Psoas muscle (tissue), 8 donors: ENCODE results near the gene TMED10. TPM values are rescaled to one million over a fixed set of nuclear protein-coding genes. Genes with fewer than 3 reads are reported as not detected.

Experiments used
- ATAC-seq, 4 donors: fragments of 200-7000 bp; cut with Tn5 transposase; one replicate each; pipeline ENCODE4 v1.9.1; 2020; ENCODE audit warnings: moderate library complexity in 3 of 4, mild to moderate bottlenecking in 2 of 4
- DNase-seq, 2 donors: peaks; one replicate each; pipeline ENCODE4 v3.0.0-alpha.2; 2020
- H3K27ac ChIP-seq: fragments of 200-600 bp; one replicate; pipeline ENCODE4 v1.8.0; 2022
- H3K27me3 ChIP-seq, 3 donors: fragments of 200-600 bp in 1 of 3; one replicate each; pipeline versions ENCODE4 v1.6.1 to v1.8.0; 2013 to 2022; ENCODE audit warnings: low read length in 2 of 3, mild to moderate bottlenecking in 2 of 3, moderate library complexity in 1 of 3; ENCODE audit not compliant: insufficient read depth in 3 of 3
- H3K36me3 ChIP-seq, 2 donors: fragments of 200-600 bp in 1 of 2; one replicate each; pipeline versions ENCODE4 v1.6.1 to v1.8.0; 2013 to 2022; ENCODE audit warnings: low read depth in 1 of 2, mild to moderate bottlenecking in 1 of 2, moderate library complexity in 1 of 2; ENCODE audit not compliant: insufficient read depth in 1 of 2
- H3K4me1 ChIP-seq: fragments of 200-600 bp; one replicate; pipeline ENCODE4 v1.8.0; 2022
- H3K4me3 ChIP-seq: fragments of 200-600 bp; one replicate; pipeline ENCODE4 v1.8.0; 2022; ENCODE audit warnings: mild to moderate bottlenecking
- H3K9me3 ChIP-seq: fragments of 200-600 bp; one replicate; pipeline ENCODE4 v1.8.0; 2022
- CTCF ChIP-seq: fragments of 200-600 bp; IDR thresholded peaks from one replicate; pipeline ENCODE4 v1.8.0; 2022; ENCODE audit warnings: antibody characterized with exemption
- WGBS, 3 donors: extraction: QIAGEN DNeasy Blood & Tissue Kit; methylation state at CpG; one replicate each; pipeline versions ENCODE4 v1.1.6 to v1.1.7; 2013; 5-methylcytosine and 5-hydroxymethylcytosine counted together
- intact Hi-C, 2 donors: fragments of 100-400 bp; cut with DNase I; formaldehyde crosslinking; loops; one replicate each; pipeline versions ENCODE4 v1.11.0 to v1.14.2; 2022
- polyA plus RNA-seq, 3 donors: library from polyadenylated mRNA; stranded (reverse); fragments of 200-250 nt; gene quantifications; one replicate each; pipeline ENCODE4 v1.2.3, GENCODE V29; 2013
- total RNA-seq, 4 donors: library from RNA; stranded (reverse); fragmentation: NEBNext Ultra II Directional in 2 of 4; extraction: Animal tissue kit (Norgen Biotek cat#: 25700) in 2 of 4; gene quantifications; one replicate each; pipeline versions ENCODE4 v1.2.1 to v1.2.4, GENCODE V29; 2021 to 2023
- donor health status: healthy with polysubstance abuse.
- donor health status: DM: no; HTN: no; CAD: no; lungs with moderate emphysema.
- donor health status: Bipolar disorder and iron deficiency.
- donor health status: healthy.
- donor health status: DM: yes; HTN: yes; CAD: no.
- donor health status: DM: no; HTN: no; CAD: no.
- donor health status: DM: no; HTN: no; CAD: no.
- donor health status: DM: yes; HTN: yes; CAD: no.

TMED10 gene
- total and polyA plus RNA-seq, 7 donors, result 88.2 to 255 (median 146) TPM

GRCh38 chr14:75084513-75084912 lies 91.9 kb downstream of the TMED10 start:
- Histone ChIP-seq H3K27me3 (no peaks in the 10 kb centered on the region), H3K4me3 (no peak overlapping the region), H3K9me3 (no peaks in the 10 kb centered on the region), H3K36me3 (peaks cover 12 to 85% of the 10 kb centered on the region in 2 donors), H3K4me1 (no peaks in the 10 kb centered on the region), H3K27ac (no peak overlapping the region)
- 16 to 40% (median 23%) methylated on average over 5 of the region's 5 CpGs for WGBS, 3 donors
- TF ChIP-seq CTCF, result peak; percentile 34
- no peak for DNase-seq
- intact Hi-C loops, result loop anchor here in 1 of 2 donors (10.0 kb wide), 1 partner anchor 140 kb away; no protein-coding TSS in a partner anchor
- peak; percentile 52 to 76 (median 66) for ATAC-seq

GRCh38 chr14:75083271-75083670 lies 93.1 kb downstream of the TMED10 start:
- TF ChIP-seq CTCF, result no peak
- whole genome bisulfite sequencing, 3 donors, result 90 to 93% (median 92%) methylated on average over 1 of the region's 1 CpG
- intact Hi-C loops, result loop anchor here in 1 of 2 donors (10.0 kb wide), 1 partner anchor 138 kb away; no protein-coding TSS in a partner anchor
- H3K27ac ChIP-seq, result no peak overlapping the region
- peaks cover 12 to 73% of the 10 kb centered on the region in 2 donors for H3K36me3 ChIP-seq
- DNase-seq (no peak), ATAC-seq (no peak)
- H3K9me3 ChIP-seq, result no peaks in the 10 kb centered on the region
- no peaks in the 10 kb centered on the region for H3K4me1 ChIP-seq
- no peaks in the 10 kb centered on the region for H3K27me3 ChIP-seq
- H3K4me3 ChIP-seq, result no peak overlapping the region

GRCh38 chr14:75081660-75082229 lies 94.7 kb downstream of the TMED10 start:
- no peaks in the 10 kb centered on the region for H3K27me3 ChIP-seq
- H3K36me3 ChIP-seq, result peaks cover 14 to 58% of the 10 kb centered on the region in 2 donors
- no peak overlapping the region for H3K4me3 ChIP-seq
- 65 to 76% (median 68%) methylated on average over 2 of the region's 2 CpGs for WGBS, 3 donors
- H3K9me3 ChIP-seq, result no peaks in the 10 kb centered on the region
- peaks cover under 1% of the 10 kb centered on the region for H3K4me1 ChIP-seq
- intact Hi-C loops, result loop anchor here in 1 of 2 donors (10.0 kb wide), 1 partner anchor 137 kb away; no protein-coding TSS in a partner anchor
- no peak for TF ChIP-seq CTCF
- ATAC-seq (no peak), DNase-seq (no peak)
- no peak overlapping the region for H3K27ac ChIP-seq

Other genes starting within 250 kb of the TMED10 start
- gene PGF, start 221.0 kb downstream of the TMED10 start, total RNA-seq, result 1 to 10 TPM; 4.1 to 9.8 (median 8.1) TPM
- 1 to 10 TPM; 2.5 to 9.2 (median 2.6) TPM for gene PGF, start 221.0 kb downstream of the TMED10 start, polyA plus RNA-seq
- 10 to 100 TPM; 44.5 to 68.9 (median 54.6) TPM for gene EIF2B2, start 173.7 kb downstream of the TMED10 start, total RNA-seq
- gene EIF2B2, start 173.7 kb downstream of the TMED10 start, polyA plus RNA-seq, result 10 to 100 TPM; 64.4 to 91.9 (median 74.8) TPM
- gene MLH3, start 125.1 kb downstream of the TMED10 start, total RNA-seq, result 10 to 100 TPM; 12.5 to 24.1 (median 17.2) TPM
- 10 to 100 TPM in 1 of 3 donors, 1 to 10 TPM in 2; 7.9 to 15.7 (median 10.0) TPM for gene MLH3, start 125.1 kb downstream of the TMED10 start, polyA plus RNA-seq
- 10 to 100 TPM in 2 of 4 donors, 1 to 10 TPM in 2; 7.1 to 22.0 (median 10.6) TPM for gene ACYP1, start 112.6 kb downstream of the TMED10 start, total RNA-seq
- 10 to 100 TPM; 11.7 to 25.9 (median 17.1) TPM for gene ACYP1, start 112.6 kb downstream of the TMED10 start, polyA plus RNA-seq
- gene ZC2HC1C, start 107.0 kb downstream of the TMED10 start, total RNA-seq, result 1 to 10 TPM; 2.5 to 6.4 (median 3.6) TPM
- 10 to 100 TPM in 1 of 3 donors, 1 to 10 TPM in 2; 2.7 to 17.3 (median 8.8) TPM for gene ZC2HC1C, start 107.0 kb downstream of the TMED10 start, polyA plus RNA-seq
- 100 to 1,000 TPM in 1 of 4 donors, 10 to 100 TPM in 3; 69.1 to 116 (median 88.5) TPM for gene NEK9, start 49.6 kb downstream of the TMED10 start, total RNA-seq
- gene NEK9, start 49.6 kb downstream of the TMED10 start, polyA plus RNA-seq, result 10 to 100 TPM; 17.9 to 49.0 (median 28.0) TPM
- gene FOS, start 102.2 kb upstream of the TMED10 start, total RNA-seq, result 100 to 1,000 TPM in 2 of 4 donors, 10 to 100 TPM in 2; 20.7 to 279 (median 95.1) TPM
- gene FOS, start 102.2 kb upstream of the TMED10 start, polyA plus RNA-seq, result 10 to 100 TPM; 15.5 to 51.0 (median 33.8) TPM